ELF-1 (cell line): ENCODE measurements around the gene LTB4R2.

Source experiments
- DNase-seq: peaks from one replicate; pipeline ENCODE4 v3.0.0-alpha.2; 2016; ENCODE audit warnings: low read depth, low spot score

The LTB4R2 gene, protein sequence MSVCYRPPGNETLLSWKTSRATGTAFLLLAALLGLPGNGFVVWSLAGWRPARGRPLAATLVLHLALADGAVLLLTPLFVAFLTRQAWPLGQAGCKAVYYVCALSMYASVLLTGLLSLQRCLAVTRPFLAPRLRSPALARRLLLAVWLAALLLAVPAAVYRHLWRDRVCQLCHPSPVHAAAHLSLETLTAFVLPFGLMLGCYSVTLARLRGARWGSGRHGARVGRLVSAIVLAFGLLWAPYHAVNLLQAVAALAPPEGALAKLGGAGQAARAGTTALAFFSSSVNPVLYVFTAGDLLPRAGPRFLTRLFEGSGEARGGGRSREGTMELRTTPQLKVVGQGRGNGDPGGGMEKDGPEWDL

DNA sequence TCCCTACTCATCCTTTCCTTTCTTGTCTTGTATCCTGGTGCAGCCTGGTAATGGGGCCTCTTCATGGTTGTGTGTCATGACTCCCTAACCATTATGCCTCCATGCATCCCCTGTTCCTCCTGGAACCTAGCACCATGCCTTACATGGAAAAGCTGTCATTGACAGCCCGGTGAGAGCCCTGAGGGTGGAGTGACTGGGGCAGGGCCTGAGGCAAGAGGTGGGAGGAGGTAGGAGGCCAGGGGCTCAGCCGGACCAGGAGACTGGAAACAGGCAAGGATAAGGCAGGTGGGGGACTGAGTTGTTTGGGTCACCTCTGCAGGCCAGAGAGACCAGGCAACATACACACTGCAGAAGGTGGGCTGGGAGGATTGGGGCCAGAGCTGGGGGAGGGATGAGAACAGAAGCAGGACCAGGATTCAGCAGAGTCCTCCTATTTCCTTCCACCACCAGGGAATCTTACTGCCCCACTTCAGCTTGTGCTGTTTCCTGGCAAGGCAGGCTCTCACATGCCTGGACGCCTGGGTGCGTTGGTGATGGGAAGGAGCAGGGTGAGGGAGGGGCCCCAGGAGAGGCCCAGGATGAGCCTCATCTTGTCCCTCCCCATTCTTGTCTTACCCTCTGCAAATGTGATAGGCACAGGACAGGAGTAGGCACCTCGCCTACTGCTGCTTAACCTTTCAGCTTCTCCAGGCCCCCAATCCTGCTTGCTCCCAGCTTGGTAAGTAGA, at the start of gene LTB4R2:
Gene LTB4R2 (plus strand): TSS at position 603 of the 727 bp plus-strand sequence. CDS start 525 bp downstream, outside the sequence.
- no peak for DNase-seq

DNA sequence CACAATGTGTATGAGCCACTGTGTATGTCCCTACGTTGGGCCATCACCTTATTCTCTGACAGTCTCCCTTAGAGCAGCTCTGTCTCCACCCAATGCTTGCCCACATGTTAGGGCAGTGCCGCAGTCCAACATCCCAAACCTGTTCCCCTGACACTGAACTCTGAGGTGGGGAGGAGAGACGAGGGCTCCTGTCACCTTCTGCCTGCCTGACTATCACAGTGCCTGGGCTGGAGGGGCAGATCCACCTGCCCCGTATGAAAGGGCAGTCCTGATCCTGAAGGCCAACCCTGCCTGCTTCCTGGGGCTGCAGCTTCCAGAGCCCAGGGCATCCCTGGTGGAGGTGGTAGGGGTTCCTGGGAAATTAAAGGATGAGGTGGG, 49.2 kb upstream of the LTB4R2 start:
- no peak for DNase-seq

DNA sequence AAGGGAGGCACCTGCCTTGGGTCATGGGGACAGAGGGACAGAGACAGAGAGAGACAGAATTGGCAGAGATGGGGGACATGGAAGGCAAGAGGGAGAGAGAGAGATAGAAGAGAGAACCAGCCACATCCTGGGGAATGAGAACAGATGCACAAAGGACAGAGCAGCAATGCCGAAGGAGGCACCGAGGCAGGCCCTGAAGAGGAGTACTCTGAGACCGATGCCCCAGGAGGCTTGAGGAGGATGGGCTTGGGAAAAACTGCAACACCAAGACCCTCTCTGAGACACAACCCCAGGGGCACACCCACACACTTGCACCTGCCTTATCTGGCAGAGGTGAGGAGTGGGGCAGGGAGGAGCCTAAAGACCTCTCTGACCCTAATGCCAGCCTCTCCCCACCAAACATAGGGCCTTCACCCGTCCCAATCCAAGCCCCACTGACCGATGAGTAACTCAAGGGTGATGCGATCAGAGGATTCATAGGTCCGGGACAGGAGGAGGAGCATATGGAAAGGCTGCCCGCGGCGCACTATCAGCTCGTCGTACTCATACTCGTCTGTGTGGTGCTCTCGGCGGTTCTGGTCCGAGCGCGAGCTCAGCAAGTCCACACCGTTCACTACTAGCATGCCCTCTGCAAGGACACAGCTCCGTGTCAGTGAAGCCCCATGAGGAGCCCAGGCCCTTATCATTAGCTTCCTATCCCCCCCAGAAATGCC, 48.5 kb upstream of the LTB4R2 start:
- DNase-seq, result no peak

DNA sequence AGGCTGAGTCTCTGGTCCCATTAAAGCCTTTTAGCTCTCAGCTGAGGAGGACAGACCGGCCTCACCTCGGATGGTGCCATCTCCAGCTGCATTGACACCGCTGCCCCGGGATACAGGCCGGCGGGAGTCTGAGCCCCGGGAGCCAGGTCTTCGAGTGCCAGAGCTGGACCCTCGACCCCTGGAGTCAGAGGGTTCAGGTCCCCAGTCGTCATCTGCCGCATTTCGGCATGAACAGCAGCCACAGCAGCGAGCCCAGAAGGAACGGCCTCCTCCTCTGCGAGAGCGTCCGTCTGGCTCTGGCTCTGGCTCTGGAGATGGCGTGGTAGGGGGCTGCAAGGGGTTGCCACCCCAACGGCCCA, 48.0 kb upstream of the LTB4R2 start:
- DNase-seq, result no peak

DNA sequence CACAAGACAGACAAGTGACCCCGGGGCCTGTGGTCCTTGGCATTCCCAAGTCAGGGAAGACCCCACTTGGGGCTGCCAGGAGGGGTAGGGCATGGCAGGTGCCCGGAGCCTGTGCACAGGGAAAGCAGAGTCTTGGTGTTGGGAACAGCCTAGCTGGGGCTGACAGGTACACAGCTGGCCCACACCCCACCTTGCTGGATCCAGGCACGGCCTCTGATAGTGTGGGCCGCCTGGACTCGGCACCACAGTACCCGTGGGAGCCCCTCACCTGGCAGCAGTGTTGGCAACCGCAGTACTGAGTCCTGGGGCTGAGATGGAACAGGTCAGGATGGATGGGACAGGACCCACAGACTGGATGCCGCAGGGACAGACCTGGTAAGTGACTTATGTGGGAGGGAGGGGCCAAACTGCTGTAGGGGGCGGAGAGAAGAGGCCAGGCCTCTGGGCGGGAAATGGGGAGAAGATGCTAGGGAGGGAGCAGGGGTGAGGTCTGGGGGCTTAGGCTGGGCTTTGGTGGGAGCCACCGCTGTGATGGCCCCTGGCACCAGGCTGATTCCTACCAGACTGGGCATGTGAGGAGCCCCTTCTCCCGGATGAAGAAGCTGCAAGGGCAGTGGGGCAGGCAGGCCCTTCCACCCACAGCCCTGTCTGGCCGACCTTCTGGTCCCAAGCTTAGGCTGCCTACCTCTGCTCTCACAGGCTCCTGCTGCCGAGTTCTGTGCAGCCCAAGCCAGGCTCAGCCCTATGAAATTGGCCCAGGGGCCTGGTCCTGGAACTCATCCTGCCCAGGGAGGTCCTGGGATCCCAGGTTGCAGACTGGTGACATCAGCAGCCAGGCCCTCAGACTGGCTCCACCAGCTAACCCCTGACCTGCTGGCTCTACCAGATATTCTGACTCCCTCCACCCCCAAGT, 46.9 kb upstream of the LTB4R2 start, which contains the start of gene TGM1:
Gene TGM1 (minus strand): TSS at position 357 of the 913 bp plus-strand sequence. CDS start 825 bp downstream, outside the sequence.
- peak; percentile 92 for DNase-seq

DNA sequence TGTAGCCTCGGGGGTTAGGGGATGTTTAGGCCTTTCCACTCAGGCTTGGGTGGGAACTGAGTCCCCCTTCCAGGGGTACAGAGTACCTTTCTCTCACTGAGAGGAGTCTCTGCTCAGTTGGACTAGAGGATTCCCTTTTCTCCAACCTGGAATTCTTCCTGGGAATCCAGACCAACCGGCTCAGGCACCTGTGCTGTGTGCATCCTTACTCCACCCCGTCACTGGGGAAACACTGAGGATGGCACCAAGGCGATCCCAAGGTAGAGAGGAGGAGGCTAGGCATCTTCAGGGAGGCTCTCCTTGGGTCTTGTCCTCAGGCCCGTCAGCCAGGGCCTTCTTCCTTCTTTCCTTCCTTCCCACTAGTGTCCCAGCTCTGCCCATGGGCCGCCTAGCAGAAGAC, 46.1 kb upstream of the LTB4R2 start:
- no peak for DNase-seq

DNA sequence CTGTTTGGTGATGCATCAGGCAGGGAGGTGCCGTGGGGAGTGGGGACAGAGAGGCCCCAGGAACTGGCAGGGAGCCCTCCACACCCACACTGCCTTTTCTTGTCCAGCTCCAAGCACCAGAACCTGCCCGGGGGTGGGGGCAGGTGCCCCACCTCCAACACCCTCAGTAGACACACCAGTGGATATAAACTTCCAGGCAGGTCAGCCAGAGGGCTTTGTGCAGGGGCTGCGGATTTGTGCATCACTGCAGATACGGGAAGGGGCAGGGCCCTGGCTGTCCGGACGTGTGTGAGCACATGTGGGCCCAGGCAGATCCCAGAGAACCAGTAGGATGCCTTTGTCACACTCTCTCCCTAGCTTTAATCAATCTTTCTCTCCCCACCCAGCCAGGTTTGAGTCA, 45.6 kb upstream of the LTB4R2 start:
- DNase-seq, result peak; percentile 10

DNA sequence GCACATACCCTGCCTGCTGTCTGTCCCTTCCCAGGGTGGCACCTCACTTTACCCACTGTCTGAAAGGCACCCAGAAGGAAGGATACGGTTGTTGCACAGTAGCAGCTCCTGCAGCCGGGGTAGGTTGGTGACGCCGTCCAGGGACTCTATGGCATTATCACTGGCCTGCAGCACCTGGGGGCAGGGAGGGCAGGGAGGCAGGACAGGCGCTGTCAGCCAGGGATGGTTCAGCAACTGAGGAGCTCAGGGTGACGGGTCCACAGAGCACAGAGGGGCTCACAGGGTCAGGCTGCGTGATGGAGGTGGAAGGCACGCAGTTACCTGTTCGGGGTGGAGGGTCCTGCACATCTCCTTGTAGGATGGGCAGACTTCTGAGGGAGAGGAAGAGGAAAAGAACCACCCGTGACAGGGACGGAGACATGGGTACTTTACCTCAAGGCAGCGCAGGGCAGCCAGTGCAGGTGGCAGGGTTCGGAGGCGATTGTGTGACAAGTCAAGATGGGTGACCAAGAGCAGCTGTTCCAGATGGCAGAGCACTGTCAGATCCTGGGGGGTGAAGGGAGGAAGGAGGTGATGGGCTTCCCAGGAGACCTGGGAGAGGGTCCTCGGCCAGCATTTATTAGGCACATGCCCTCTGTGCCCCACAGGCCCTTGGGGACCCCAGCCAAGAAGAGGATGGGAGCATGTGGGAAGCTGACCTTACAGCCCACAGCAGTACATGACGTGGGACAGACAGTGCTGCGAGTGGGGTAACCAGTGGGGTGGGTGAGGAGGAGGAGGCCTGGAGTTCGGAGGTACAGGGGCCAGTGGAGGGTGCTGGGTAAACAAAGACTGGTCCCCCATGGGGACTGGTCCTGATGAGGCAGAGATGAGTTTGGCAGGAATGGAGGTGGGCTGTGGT, 43.3 kb upstream of the LTB4R2 start:
- no peak for DNase-seq

DNA sequence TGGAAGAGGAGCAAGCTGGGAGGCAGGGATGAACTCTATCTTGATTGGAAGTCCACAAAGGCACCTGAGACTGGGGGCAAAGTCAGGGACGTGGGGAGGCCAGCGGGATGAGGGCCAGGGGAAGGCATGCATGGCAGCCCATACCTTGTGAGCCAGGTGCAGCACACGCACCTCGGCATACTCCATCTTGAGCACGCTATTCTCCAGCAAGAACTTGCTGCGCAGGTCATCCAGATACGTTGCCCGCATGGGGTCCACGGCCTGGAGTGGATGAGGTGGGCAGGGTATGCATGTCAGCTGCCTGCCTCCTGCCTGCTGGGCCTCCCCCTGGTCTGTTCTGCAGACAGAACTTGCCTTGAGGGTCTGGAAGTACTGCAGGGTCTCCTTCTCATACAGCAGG, 42.4 kb upstream of the LTB4R2 start:
- DNase-seq, result no peak

DNA sequence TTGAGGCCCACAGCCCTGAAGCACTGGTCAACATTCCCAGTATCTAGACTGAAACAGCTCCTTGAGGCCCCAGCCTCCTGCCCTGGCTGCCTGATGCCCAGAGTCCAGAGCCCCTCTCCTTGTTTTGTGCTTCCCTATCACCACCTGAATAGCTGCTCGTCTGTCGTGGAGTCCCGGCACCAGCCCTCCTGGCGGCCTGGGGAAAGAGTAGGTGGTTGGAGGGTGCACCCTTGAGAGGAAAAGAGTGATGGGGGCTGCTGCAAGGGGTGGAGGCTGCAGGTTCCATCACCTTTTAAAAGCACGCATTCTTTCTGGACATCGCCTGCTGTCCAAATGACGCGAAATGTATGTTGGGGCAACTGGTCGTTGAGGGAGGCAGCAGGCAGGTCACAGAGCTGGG, 41.7 kb upstream of the LTB4R2 start:
- DNase-seq, result no peak

DNA sequence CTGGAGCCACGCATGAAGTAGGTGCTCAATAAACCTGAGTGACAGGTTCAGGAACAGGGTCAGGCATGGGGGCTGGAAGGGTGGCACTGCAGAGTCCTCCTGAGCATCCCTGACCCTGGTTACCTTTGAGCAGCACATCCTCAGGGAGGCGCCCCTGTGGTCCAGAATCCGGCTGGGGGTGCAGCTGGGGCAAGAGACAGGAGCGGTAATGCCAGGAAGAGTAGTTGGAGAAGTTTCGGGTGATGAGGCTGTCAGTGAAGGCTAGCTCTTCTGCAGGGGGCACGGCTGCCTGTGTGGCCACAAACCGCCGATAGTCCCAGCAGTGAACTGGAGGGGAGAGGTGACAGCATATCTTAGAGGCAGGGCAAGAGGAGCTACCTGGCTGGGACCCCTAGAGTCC, 40.6 kb upstream of the LTB4R2 start:
- DNase-seq, result no peak

DNA sequence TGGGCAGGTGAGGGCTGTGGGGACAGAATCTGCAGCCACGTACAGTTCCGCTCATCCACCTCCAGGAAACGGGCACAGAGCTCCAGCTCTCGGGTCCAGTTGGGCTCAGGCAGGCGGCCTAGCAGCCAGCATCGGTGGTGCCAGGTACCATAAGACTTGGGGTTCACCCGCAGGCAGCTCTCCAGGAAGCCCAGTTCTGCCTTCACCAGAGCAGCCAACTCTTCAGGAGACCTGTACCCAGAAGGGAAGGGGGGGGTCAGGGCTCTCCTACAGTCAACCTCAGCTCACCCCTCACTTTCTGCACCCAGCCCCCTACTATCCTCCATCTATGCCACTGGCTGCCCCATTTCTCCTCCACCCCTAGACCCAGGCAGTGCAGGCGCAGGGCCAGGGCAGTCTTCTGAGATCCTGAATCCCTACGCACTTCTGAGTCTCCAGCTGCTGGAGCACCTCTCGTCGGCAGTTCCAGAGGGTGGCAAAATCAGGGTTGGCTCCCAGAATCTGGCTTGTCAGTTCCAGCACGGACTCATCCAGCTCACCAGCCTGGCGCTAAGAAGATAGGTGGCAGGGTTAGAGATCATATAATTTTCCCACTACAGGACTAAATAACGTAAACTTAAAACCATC, 39.9 kb upstream of the LTB4R2 start:
- DNase-seq, result no peak

DNA sequence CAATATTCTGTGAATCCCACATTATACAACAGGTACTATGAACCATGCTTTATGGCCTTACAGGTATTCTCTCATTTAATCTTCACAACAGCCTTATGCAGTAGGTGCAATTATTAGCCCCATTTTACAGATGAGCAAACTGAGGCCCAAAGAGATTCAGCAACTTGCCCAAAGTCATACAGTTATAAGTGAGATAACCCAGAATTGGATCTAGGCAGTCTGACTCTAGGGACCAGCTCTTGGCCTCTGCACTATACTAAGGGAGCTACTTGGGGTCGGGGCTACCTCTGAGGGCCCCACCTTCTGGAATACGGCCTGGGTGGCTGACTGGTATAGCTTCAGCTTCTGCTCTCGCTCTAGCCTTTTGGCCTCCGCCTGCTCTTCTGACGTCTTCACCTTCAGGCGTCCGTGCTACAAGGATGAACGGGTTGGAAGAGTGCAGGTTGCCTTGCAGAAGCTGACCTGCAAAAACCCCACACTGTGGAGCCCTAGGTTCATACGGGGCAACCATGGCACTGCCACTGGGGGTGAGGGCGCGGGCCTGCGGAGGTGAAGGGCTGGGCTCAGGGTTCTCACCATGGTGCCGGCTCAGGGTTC, 39.3 kb upstream of the LTB4R2 start:
- DNase-seq, result no peak

DNA sequence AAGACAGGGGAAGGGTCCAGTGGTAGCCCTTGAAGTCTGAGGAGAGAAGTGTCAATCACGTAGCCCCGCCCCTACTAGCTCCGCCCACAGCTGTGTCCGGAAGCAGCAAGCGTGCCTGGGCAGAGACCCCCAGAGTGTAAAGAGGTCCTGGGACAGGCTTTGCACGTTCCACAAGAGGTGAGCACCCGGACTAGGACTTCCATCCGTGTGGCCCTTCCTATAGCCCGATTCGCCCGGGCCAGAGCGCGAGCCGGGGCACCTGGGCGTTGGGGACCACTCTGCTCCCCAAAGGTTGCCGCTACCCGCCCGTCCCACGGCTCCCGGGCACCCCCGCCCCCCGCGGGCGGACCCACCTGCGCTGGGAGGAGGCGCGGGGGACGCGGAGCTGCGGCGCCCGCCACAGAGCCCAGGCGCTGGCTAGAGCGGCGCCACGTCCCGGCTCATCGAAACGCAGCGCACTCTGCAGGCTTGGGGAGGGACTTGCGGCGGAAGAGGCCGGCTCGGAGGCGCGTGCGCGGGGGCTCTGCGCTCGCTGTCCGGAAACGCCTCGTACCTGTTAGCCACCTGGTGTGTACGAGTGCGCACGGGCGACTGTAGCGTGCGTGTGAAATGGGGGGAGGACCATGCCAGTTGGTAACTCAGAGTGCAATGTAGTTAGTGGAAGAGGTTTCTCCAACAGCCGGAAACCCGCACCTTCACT, 38.7 kb upstream of the LTB4R2 start, which contains the start of gene RABGGTA:
Gene RABGGTA (minus strand): TSS at position 464 of the 700 bp plus-strand sequence. CDS start 482 bp downstream, outside the sequence.
- DNase-seq, result peak; percentile 95

DNA sequence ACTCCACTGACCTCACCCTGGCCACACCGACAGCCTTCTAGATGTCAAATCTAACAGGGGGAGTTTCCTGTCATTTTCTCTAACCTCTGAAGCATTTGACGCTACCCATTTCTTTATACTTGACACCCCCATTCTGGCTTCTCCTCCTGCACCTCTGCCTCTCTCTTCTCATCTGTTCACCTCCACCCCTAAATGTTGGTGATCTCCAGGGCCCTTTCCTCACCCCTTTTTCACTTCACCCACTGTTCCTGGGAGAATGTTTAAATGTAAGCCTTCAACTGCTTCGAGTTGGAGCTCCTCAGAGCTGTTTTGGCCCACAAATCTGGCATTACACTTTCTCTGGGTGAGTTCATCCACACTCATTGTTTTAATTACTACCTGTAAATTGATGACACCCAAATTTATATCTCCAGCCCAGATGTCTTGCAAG, 38.1 kb upstream of the LTB4R2 start:
- DNase-seq, result no peak

DNA sequence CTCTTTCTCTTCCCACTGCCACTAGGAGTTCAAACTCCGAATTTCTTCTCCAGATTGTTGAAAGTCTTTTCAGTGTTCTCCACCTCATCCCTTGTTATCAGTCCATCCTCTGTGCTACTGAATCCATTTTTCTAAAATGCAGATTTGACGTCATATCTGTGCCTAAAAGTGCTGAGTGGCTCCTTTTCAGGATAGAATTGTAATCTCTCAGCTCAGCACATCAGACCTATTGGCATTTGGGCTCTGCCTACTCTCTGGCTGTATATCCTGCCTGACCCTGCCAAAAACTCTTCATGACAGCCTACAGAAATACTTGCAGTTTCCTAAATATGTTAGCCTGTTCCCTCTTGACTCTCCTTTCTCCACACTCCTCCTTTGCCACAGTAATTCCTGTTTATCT, 37.5 kb upstream of the LTB4R2 start:
- no peak for DNase-seq

DNA sequence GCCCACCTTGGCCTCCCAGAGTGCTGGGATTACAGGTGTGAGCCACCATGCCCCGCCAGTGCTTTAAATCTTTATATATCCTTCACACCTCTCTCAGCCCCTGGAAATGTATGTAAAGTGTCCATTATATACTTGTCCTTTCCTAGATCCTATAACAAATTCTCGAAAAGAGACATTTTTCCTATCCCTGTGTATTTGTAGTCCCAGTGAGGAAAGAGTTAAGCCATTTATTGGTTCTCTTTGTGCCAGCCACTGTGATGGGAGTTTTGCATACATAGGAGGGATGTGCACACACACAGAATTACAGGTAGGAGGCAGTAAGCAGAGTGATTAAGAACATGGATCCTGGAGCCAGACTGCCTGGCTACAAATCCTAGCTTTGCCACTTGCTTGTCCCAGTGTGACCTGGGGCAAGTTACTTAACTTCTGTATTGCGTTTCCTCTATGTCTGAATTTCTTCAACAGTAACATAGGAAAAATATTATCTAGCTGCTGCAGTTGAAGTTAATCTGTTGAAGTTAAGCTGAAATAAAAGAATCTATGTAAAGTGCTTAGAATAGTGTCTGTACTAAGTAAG, 36.4 kb upstream of the LTB4R2 start:
- no peak for DNase-seq

DNA sequence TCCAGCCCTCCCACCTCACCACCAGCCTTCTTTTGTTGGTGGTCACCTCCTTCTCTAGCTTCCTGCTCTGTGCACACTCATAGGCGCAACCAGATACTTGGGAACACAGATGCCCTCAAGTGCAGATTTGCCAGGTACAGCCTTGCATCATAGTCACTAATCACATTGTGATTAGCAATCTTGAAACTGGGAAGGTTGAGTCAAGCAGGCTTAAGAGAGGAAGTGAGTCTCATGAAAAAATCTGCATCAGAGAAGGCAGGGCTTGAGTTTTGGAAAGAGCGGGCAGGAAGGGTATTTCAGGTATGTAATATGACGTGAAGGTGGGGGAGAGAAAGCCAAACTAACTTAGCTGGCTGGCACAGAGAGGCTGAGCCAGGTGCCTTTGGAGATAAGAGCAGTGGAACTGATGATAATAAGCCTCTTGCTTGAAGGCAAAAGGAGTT, 35.8 kb upstream of the LTB4R2 start:
- DNase-seq, result no peak
